HG03457 (cell line): ENCODE data around the gene B3GNT7.
"Not testable (repeated sequence)": the region's sequence is repeated elsewhere in the genome, so short reads cannot be mapped to it uniquely, and the experiment has no call there.

ENCODE experiments used
- ATAC-seq: cut with Tn5 transposase; IDR thresholded peaks from one replicate; pipeline ENCODE4 v1.9.1; 2021; ENCODE audit warnings: moderate number of reproducible peaks; ENCODE audit not compliant: unreplicated experiment

The B3GNT7 gene

DNA sequence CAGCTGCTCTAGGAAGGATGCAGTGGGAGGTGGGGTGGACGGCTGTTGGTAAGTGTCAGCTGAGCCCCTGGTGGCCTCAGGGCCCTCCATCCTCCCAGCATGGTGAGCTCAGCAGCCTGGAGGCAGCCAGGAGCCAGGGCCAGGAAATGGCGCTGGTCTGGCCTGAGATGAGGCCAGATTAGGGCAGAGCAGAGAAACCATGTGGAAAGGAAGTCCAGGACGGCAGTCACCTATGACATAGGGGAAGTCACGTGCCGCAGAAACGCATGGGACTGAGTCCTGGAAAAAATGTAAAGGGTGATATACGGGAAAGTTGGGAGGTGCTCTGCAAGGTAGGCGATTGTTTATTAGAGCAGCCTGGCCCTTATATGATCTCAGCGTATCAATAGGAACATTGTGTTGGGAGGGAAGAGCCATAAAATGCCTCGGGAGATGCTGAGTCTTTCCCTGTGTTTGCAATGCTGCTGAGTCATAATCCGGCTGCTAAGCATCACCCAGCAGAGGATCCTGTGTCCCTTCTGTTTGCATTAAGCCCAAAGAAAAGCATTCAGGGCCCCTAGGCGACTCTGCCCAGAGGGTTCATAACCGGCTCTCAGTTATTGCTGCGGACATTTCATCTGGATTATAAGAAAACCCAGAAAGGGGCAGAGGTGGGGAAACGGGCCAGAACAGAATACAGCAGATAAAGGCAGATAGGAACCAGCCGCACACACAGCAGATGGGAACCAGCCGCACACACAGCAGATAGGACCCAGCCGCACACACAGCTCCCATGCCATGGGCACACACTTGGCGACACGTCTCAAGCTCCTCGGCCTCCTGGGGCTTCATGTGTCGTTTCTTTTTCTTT is 30.3 kb upstream of the B3GNT7 start:
- no peak for ATAC-seq

DNA sequence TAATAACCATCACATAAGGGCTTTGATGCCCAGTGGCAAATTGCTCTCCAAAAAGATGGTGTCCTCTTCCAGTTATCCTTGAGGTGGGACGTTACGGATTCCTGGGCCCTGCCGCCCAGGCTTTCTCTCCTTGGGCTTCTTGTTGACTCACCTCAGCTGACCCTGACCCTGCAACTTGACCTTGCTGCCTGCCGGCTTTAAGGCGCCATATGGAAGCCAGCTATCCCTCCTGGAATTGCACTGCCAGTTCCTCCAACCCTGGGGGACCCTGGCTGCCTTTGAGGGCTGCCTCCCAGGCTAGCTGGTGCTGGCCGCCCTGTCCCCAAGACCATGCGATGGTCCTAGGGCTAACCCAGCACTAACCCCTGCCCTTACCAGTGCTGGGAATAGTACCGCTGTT is 28.3 kb upstream of the B3GNT7 start:
- no peak for ATAC-seq

DNA sequence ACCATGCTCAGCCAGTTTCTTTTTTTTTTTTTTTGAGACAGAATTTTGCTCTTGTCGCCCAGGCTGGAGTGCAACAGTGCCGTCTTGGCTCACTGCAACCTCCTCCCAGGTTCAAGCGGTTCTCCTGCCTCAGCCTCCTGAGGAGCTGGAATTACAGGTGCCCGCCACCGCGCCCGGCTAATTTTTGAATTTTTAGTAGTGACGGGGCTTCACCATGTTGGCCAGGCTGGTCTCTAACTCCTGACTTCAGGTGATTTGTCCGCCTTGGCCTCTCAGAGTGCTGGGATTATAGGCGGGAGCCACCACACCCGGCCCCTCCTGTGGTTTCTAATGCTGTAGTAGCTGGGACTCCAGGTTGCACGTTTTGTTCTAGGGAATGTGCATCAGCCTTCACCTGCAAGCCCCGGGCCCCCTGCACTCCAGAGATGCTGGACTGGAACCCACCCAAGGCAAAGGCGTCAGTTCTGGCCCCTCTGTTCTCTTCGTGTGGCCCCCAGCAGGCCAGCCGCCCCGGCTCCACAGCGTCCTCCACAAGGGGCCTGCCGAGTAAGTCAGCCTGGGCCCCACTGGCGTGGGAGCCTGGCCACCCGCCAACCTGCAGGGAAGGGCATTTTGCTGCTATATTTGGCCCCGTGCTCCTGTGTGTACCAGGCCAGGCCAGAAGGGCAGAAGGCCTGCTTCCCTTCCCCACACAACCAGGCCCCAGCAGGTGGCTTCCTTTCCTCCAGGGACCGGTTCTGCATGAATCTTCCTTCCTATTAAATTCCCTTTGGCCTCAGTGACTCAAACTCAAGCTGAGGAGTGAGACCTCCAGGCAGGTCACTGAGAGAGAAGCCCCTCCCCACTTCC is 25.7 kb upstream of the B3GNT7 start:
- no peak for ATAC-seq

DNA sequence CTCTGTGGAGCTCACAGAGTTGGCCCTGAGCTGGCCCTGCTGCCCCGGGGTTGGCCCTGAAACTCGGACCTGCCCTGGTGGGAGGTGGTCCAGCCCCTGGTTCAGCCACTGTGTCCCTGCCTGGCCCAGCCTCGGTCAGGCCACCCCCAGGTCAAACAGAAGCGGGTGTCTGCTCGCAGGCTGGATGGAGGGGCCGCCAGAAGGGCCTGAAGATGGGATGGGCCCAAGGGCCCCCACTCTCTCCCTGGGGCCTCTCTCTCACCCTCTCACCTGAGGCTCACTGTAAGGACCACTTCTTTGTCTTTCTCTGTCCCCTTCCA is 25.1 kb upstream of the B3GNT7 start:
- ATAC-seq: no peak

DNA sequence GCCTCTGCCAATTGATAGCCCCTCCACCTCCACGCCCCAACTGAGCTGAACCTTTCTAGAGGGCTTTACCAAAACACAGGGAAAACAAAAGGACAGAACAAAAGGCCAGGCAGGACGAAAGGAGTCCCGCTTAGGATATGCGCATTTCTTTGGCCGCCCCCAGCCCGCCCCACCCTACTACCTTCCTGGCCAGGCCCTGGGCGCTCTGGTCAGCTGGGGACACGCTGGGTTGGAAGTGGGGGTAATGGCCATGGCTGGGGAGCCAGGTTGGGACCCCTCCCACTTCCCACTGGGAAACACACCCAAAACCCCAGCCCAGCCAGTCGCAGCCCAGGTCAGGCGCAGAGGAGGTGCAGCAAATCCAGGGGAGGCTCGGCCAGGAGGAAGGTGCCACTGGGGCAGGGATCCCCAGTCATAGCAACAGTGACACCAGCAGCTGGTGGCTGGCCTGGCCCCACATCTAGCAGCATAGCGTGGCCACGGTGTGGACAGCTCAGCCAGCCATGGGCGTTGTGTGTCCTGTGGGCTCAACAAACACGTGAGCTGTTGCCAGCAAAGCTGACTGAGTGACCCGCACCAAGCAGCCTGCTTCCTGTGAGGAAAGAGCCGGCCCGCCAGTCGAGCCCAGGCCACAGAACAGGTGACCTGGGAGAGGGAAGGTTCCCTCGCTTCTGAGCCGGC is 24.6 kb upstream of the B3GNT7 start:
- no peak for ATAC-seq

DNA sequence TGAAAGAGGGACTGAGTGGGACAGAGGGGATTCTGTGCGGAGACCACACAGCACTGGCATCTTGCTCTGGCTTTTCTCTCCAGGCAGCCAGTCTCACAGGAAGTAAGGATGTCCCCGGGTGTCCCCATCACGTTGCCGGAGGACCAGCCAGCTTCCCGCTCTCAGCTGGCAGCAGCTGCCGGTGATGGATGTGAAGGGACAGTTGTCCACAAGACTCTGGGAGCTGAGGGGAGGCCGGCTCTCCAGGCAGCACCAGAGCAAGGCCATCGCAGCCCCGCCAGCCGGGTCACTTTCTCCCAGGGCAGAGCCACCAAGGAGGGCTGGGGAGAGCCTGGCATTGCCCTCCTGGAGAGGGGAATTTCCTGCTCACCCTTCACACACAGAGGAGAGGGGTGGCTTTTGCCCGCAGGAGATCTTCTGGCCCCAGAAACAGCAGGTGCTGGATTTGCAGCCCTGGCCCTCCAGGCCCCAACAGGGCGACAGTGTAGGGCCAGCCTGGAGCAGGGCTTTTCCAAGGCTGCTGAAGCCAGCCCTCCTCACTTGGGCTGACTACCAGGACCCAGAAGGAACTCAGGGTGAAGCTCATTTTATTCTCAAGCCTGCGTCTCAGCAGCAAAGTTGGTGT is 24.0 kb upstream of the B3GNT7 start:
- no peak for ATAC-seq

DNA sequence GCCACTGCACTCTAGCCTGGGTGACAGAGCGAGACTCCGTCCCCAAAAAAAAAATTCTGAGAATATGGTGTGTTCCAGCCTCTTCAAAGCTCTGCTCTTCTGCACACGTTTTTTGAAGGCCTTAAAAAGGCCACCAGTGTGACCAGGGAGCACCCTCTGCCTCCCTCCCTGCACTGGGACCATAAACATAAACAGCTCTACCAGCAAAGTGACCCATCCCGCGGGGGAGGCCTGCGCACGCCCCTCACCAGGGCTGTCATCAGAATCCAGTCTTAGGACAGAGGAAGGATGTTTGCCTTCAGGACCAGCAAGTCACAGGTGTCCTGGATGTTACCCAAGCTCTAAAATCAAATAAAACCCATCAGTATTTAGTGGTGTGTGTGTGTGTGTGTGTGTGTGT is 23.2 kb upstream of the B3GNT7 start:
- no peak for ATAC-seq

DNA sequence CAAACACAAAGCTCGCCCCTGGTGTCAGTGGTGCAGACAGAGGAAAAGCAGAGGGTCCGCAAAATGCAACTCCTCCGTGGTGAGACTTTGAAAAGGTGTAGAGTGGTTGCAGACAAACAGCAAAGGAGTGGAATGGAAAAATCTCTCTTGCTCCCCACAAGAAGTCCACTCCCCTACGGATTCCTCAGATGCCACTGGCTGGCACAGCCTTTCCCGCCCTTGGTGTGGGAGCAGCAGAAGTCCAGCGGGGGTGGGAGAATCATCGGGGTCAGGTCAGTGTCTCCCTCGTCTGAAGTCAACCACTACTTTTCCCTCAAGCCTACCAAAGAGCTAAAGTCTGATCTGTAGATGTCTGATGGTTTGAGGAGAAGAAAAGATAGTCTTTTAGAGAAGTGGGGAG is 22.3 kb upstream of the B3GNT7 start:
- no peak for ATAC-seq

DNA sequence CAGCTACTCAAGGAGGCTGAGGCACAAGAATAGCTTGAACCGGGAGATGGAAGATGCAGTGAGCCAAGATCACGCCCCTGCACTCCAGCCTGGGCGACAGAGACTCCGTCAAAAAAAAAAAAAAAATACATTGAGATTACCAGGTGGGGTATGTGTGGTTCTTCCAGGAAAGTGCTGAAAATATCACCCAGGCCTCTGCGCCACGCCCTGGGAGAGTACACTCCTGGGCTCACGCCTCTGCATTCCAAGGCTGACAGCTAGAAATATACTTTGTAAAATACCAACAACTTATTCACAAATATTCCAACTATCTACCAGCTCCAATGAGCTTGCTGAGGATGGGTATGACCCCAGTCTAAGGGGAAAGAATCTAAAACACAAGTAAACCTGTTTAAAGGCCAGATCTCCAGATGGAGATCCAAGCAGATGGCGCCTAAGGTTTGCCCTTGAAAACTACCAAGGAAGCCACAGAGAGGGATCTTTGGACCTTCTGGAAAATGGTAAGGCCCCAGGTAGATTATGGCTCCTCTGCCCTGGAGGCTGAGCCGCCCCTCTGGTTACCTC is 21.6 kb upstream of the B3GNT7 start:
- ATAC-seq: no peak

DNA sequence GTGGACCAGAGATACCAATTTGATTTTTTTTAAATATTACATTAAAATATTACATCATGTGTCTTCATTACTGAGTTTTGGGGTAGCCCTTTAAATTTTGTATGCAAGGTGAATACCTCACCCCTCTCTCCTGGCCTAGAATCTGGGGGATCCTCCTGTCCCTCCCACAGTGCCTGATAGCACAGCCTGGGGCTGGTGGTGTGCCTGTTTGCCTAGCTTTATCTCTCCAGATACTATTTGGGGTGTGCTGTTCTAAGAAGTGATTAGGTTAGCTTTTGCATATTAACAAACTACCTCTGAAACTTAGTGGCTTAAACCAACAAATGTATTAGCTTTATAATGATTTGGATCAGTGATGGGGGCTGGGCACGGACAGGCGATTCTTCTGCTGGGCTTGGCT is 20.7 kb upstream of the B3GNT7 start:
- ATAC-seq: no peak

DNA sequence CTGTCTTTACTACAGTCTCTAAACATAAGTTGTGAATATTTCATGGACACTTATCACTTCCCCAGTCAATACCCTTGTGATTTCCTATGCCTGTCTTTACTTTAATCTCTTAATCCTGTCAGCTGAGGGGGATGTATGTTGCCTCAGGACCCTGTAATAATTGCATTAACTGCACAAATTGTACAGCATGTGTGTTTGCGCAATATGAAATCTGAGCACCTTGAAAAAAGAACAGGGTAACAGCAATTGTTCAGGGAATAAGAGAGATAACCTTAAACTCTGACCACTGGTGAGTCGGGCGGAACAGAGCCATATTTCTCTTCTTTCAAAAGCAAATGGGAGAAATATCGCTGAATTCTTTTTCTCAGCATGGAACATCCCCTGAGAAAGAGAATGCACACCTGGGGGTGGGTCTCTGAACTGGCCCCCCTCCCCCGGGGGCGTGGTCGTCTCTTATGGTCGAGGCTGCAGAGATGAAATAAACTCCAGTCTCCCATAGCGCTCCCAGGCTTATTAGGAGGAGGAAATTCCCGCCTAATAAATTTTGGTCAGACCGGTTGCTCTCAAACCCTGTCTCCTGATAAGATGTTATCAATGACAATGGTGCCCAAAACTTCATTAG is 19.4 kb upstream of the B3GNT7 start:
- ATAC-seq: not testable (repeated sequence)

DNA sequence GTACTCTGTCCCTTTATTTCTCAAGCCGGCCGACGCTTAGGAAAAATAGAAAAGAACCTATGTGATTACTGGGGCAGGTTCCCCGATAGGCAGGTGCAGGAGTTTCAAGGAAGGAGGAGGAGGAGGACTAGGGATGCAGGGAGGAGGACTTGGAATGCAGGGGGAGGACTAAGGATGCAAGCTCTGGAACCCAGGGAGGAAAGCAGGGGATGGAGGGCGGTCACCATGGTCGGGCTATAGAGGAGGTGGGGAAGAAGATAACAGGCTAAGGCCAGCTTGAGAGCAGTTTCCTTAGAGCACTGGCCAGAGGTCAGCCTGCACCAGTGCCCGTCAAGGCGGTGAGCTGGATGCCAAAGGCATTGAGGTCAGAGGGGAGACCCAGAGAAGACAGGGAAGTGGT is 18.7 kb upstream of the B3GNT7 start:
- no peak for ATAC-seq

DNA sequence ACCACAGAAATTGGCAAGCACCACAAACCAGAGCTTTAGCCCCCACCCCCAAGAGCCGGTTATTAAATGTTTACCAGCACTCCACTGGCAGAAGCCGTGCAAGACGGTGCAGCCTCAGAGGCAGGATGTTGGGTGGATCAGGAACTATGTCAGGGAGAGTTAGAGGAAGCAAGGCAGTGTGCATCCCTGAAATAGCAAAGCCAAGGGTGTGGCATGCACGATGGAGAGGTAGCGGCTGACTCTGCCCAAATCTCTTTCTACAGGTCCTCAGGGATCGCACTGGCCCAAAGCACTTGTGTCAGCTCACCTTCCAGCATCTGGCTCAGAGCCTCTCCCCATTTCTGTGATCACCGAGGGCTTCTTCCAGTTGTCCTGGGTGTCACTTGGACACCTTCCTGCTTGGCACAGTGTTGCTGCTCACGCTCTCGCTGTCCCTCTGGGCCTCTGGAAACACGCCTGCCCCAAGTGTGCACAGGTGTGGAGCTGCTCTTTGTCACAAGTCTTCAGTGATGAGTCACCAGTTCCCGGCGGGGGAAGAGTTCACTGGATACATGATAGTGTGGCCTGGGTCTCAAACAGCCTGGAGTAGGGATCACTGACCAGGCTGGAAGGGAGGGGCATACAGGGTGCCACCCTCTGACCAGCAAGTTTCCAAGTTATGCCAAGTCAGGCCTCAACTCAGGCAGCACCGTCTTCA is 17.3 kb upstream of the B3GNT7 start:
- ATAC-seq: no peak

DNA sequence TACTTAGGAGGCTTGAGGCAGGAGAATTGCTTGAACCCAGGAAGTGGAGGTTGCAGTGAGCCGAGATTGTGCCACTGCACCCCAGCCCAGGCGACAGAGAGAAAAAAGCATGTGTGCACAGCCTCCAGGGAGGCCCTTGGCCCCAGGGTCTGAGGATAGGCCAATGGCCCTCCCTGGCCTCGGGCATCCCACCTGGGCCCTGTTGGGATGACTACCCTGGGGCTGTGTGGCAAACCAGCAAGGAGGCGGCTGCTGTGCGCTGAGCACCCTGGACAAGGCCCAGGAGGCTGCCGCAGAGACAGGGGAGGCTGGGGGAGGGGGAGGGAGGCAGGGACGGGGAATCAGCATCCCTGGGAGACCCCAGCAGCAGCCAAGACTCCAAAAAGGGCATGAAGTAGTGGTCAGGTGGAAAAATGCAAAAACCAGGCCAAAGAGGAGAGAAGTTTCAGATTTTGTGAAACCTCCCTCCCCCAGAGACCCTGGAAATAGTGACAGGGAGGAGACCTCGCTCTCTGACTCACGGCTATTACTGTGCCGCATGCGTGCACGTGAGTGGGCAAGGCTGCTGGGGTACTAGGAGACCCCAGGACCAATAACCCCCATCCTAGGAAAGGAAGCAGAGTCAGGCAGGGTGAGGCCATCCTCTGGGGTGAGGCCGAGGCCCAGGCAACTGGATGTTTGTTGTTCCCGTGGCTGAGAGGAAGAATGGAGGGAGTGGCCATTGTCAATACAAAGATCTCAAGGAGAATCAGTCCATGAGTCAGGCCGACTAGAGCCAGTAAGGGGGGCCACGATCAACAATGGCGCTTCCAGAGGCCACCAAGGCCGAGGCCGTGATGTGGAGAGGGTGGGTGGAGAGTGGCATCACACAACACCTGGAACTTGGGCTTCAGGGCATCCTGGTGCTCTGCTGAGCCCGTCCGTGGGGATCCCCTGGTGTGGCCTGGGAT is 16.0 kb upstream of the B3GNT7 start:
- no peak for ATAC-seq

DNA sequence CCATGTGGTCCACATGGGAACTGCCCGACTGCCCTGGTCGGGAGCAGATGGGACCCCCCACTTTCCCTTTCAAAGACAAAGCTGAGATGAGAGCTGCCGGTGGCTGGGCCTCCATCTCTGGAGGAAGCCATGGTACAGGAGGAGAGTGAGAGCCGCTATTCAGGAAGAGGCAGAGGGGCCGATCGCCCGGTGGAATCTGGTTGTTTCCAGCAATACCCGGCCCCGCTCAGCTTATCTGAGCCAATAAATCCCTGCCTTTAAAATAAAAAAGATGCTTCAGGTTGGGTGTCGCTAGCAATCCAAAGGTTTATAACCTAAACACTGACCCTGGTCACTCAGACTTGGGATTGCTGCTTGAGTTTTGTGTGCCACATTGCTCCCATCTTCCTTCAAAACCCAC is 15.2 kb upstream of the B3GNT7 start:
- no peak for ATAC-seq

DNA sequence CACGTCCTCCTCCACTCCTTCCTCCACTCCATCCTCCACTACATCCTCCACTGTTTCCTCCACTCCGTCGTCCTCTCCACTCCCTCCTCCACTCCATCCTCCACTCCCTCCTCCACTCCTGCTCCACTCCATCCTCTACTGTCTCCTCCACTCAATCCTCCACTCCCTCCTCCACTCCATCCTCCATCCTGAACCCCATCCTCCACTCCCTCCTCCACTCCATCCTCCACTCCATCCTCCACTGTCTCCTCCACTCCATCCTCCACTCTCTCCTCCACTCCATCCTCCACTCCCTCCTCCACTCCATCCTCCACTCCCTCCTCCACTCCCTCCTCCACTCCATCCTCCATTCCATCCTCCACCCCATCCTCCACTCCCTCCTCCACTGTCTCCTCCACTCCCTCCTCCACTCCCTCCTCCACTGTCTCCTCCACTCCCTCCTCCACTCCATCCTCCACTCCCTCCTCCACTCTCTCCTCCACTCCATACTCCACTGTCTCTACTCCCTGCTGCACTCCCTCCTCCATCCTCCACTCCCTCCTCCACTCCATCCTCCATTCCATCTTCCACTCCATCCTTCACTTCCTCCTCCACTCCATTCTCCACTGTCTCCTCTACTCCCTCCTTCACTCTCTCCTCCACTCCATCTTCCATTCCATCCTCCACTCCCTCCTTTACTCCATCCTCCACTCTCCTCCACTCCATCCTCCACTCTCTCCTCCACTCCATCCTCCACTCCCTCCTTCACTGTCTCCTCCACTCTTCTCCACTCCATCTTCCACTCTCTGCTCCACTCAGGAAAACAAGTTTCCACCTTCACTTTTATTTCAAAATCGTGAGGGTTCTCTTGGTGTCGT is 14.3 kb upstream of the B3GNT7 start:
- ATAC-seq: no peak

DNA sequence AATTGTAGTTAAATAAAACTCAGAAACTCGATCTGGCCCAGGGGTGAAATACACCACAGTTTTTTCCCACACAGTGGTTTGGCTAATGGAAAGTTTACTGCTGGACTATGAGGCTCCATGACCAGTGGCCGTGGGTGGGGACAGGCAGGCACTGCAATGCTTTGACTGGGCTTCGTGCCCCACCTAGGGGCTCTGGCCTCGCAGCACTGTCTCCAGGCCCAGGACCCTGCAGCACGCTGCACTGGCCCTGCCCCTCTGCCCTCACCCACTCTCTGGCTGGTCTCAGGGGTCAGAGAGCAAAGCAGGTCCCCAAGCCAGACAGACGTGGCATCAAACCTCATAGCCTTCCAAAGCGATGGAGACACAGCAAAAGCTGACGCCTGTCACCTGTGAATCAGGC is 13.4 kb upstream of the B3GNT7 start:
- no peak for ATAC-seq
